HepG2 (cell line): ENCODE measurements around the gene METTL16. TPM values are rescaled to one million over a fixed set of nuclear protein-coding genes. Genes with fewer than 3 reads are reported as not detected.

ENCODE experiments used
- ATAC-seq: fragments of 200-7000 bp; cut with Tn5 transposase; 3 replicates; pipeline ENCODE4 v1.9.1; 2020; ENCODE audit warnings: mild to moderate bottlenecking, moderate library complexity
- BruUV-seq: library from RNA; stranded (reverse); fragments of 400-500 nt; replicated peaks from 2 replicates; lab custom pipeline; 2021; lab: Mats Ljungman, UMichigan
- CTCF ChIA-PET: fragments of 300-600 bp; formaldehyde crosslinking; extraction: SDS; loops from one replicate; lab custom pipeline; 2021; ENCODE audit warnings: low total read pairs, inconsistent platforms, low intra/inter-chr PET ratio; lab: Yijun Ruan, JAX
- POLR2A ChIA-PET: fragments of 350-600 bp; sonication (Branson Sonifier 250); formaldehyde crosslinking; loops from one replicate; lab custom pipeline; 2020; ENCODE audit warnings: antibody characterized with exemption, inconsistent platforms; lab: Yijun Ruan, JAX
- DNase-seq: peaks from one replicate; pipeline ENCODE4 v3.0.0-alpha.2; 2015; ENCODE audit warnings: low spot score
- FAIRE-seq: peaks from 3 replicates; lab custom pipeline; 2011; peaks lifted over from hg19 to GRCh38; lab: Jason Lieb, UNC
- H2AFZ ChIP-seq: one replicate; pipeline ENCODE4 v1.6.1; 2011; ENCODE audit warnings: low read length, inconsistent platforms
- H3K27ac ChIP-seq: fragments of 300-600 bp; 3 replicates; pipeline ENCODE4 v1.8.0; 2011; ENCODE audit warnings: mixed run types, mild to moderate bottlenecking, mixed read lengths, low read length, inconsistent platforms; ENCODE audit not compliant: insufficient read depth; ENCODE audit errors: extremely low read length
- H3K27me3 ChIP-seq, 2 experiments: fragments of 200-600 bp in 1 of 2; 2 replicates in 1 of 2; 3 replicates in 1 of 2; pipeline versions ENCODE4 v1.6.0 to v1.8.0; 2011; ENCODE audit warnings: low read length in 2 of 2, mild to moderate bottlenecking in 2 of 2, moderate library complexity in 2 of 2, inconsistent platforms in 1 of 2; ENCODE audit not compliant: insufficient read depth in 2 of 2, control insufficient read depth in 1 of 2
- H3K36me3 ChIP-seq, 2 experiments: fragments of 200-600 bp in 1 of 2; replicated peaks in 1 of 2; 2 replicates in 1 of 2; 3 replicates in 1 of 2; pipeline versions ENCODE4 v1.5.1 to v1.8.0; 2011; ENCODE audit warnings: low read length in 2 of 2, inconsistent platforms in 1 of 2; ENCODE audit not compliant: insufficient read depth in 2 of 2, control insufficient read depth in 1 of 2
- H3K4me1 ChIP-seq: 2 replicates; pipeline ENCODE4 v1.5.1; 2012; ENCODE audit warnings: low read length, inconsistent platforms; ENCODE audit not compliant: insufficient read depth
- H3K4me2 ChIP-seq: 2 replicates; pipeline ENCODE4 v1.6.0; 2011; ENCODE audit warnings: low read depth, low read length, inconsistent platforms
- H3K4me3 ChIP-seq, 3 experiments: fragments of 200-600 bp in 1 of 3; sonication (generic), shearing (Covaris generic) in 1 of 3; replicated peaks in 1 of 3; 2 replicates each; pipeline ENCODE4 v1.5.1; 2011 to 2016; ENCODE audit warnings: low read length in 3 of 3, inconsistent platforms in 2 of 3, low read depth in 2 of 3, mild to moderate bottlenecking in 2 of 3, control low read depth in 1 of 3, mixed read lengths in 1 of 3; ENCODE audit not compliant: insufficient read depth in 1 of 3
- H3K79me2 ChIP-seq: one replicate; pipeline ENCODE4 v1.6.1; 2011; ENCODE audit warnings: low read length, inconsistent platforms; ENCODE audit not compliant: insufficient read depth
- H3K9ac ChIP-seq: 2 replicates; pipeline ENCODE4 v1.6.0; 2011; ENCODE audit warnings: mild to moderate bottlenecking, low read depth, low read length, inconsistent platforms; ENCODE audit not compliant: insufficient read depth
- H3K9me3 ChIP-seq: 2 replicates; pipeline ENCODE4 v1.5.1; 2012; ENCODE audit warnings: mild to moderate bottlenecking, low read length
- H4K20me1 ChIP-seq: 2 replicates; pipeline ENCODE4 v1.6.0; 2011; ENCODE audit warnings: inconsistent platforms, mild to moderate bottlenecking, low read length, moderate library complexity; ENCODE audit not compliant: insufficient read depth
- GLMP ChIP-seq: sonication (generic); formaldehyde crosslinking; IDR thresholded peaks from 2 replicates; pipeline ENCODE4 v1.9.0; 2021; ENCODE audit warnings: missing genetic modification reagents, mild to moderate bottlenecking, borderline replicate concordance
- GTF2F1 ChIP-seq: fragments of 150-350 bp; IDR thresholded peaks from 2 replicates; pipeline ENCODE4 v1.6.1; 2014; ENCODE audit warnings: low read length
- PHF21A ChIP-seq: sonication (generic); formaldehyde crosslinking; IDR thresholded peaks from 2 replicates; pipeline ENCODE4 v1.5.0; 2020; ENCODE audit warnings: mild to moderate bottlenecking, missing genetic modification reagents
- RARG ChIP-seq: sonication (generic); formaldehyde crosslinking; IDR thresholded peaks from 2 replicates; pipeline ENCODE4 v1.4.0; 2020; ENCODE audit warnings: low read depth, mild to moderate bottlenecking, missing genetic modification reagents
- ZBTB42 ChIP-seq: sonication (generic); formaldehyde crosslinking; IDR thresholded peaks from 2 replicates; pipeline ENCODE4 v1.5.0; 2020; ENCODE audit warnings: mild to moderate bottlenecking, missing genetic modification reagents
- ZNF562 ChIP-seq: sonication (generic); formaldehyde crosslinking; IDR thresholded peaks from 2 replicates; pipeline ENCODE4 v1.8.0; 2022; ENCODE audit warnings: missing genetic modification reagents, borderline replicate concordance
- ZNF598 ChIP-seq: sonication (generic); formaldehyde crosslinking; IDR thresholded peaks from 2 replicates; pipeline ENCODE4 v1.5.1; 2020; ENCODE audit warnings: mild to moderate bottlenecking, missing genetic modification reagents, borderline replicate concordance
- ZNF678 ChIP-seq: sonication (generic); formaldehyde crosslinking; IDR thresholded peaks from 2 replicates; pipeline ENCODE4 v1.4.0; 2020; ENCODE audit warnings: mild to moderate bottlenecking, missing genetic modification reagents
- WGBS: methylation state at CpG from one replicate; pipeline ENCODE4 v1.1.6; 2017; ENCODE audit warnings: low lambda C conversion rate; 5-methylcytosine and 5-hydroxymethylcytosine counted together
- in situ Hi-C: cut with HindIII; loops from 2 replicates; pipeline ENCODE4 v1.10.0; 2017; ENCODE audit warnings: low pct_unique_long_range_greater_than_20kb; ENCODE audit not compliant: extremely low pct_ligation_motif_present
- intact Hi-C: fragments of 100-400 bp; cut with micrococcal nuclease; formaldehyde crosslinking; loops from one replicate; pipeline ENCODE4 v1.10.0; 2022; ENCODE audit not compliant: unreplicated experiment
- polyA plus RNA-seq, 8 experiments: library from polyadenylated mRNA; depleted of rRNA in 3 of 8; stranded (reverse) in 7 of 8; unstranded in 1 of 8; fragments of >200 nt; fragmentation: Illumina TruSeq in 4 of 8; extraction: Trizol in 4 of 8; gene quantifications; 2 replicates each; pipeline versions ENCODE4 v1.2.1 to v1.2.3, GENCODE V29; 2011 to 2016; ENCODE audit warnings: low read depth in 4 of 8, missing spikeins in 1 of 8, mixed read lengths in 1 of 8; ENCODE audit not compliant: insufficient read depth in 1 of 8
- total RNA-seq, 5 experiments: library from RNA; depleted of rRNA; stranded (reverse); fragments of >200 nt; fragmentation: Illumina TruSeq; extraction: Trizol; gene quantifications; 2 replicates each; pipeline ENCODE4 v1.2.3, GENCODE V29; 2016; ENCODE audit warnings: low read depth in 1 of 5
- TF ChIP-seq, protein P1 (sequence below): sonication (generic); formaldehyde crosslinking; IDR thresholded peaks from 2 replicates; pipeline ENCODE4 v1.4.0; 2020; ENCODE audit warnings: mild to moderate bottlenecking, missing genetic modification reagents

METTL16 gene
- total and polyA plus RNA-seq, 2 of the 13 experiments (the other 11 are each of a cell fraction or from before 2014, with no cell fraction given) = 11.6 to 18.5 TPM

GRCh38 chr17:2378905-2379304 lies 132.8 kb downstream of the METTL16 start:
- FAIRE-seq (no peak), DNase-seq (no peak), ATAC-seq (no peak)
- in situ Hi-C loops (loop anchor here (5.0 kb wide), 1 partner anchor 33 kb away; no protein-coding TSS in a partner anchor), intact Hi-C loops (no loop called here)
- H3K4me2 ChIP-seq = no peak overlapping the region
- peaks cover 5 to 8% of the 10 kb centered on the region in 2 experiments; a peak in 3 of 5 replicates for H3K36me3 ChIP-seq
- 92% methylated on average over 10 of the region's 11 CpGs for WGBS
- H3K4me3 ChIP-seq = no peak overlapping the region
- no peak overlapping the region for H3K27ac ChIP-seq
- CTCF ChIA-PET = no interaction called here
- no peaks in the 10 kb centered on the region for H3K79me2 ChIP-seq
- no peak overlapping the region for H3K9ac ChIP-seq
- H3K9me3 ChIP-seq = no peaks in the 10 kb centered on the region
- POLR2A ChIA-PET = no interaction called here
- peaks cover 13% of the 10 kb centered on the region for H3K4me1 ChIP-seq
- BruUV-seq = no TSS peak
- TF ChIP-seq GTF2F1 (no peak), ZNF562 (no peak), GLMP (CRISPR knock-in tag) (no peak), RARG (CRISPR knock-in tag) (no peak), ZNF598 (CRISPR knock-in tag) (no peak), ZBTB42 (CRISPR knock-in tag) (no peak), PHF21A (CRISPR knock-in tag) (no peak), ZNF678 (CRISPR knock-in tag) (no peak)
- TF ChIP-seq, protein P1, sequence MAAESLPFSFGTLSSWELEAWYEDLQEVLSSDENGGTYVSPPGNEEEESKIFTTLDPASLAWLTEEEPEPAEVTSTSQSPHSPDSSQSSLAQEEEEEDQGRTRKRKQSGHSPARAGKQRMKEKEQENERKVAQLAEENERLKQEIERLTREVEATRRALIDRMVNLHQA = no peak
- TF ChIP-seq, all 625 proteins: peak for 0
- Histone ChIP-seq H2AFZ (no peak overlapping the region), H3K27me3 (no peaks in the 10 kb centered on the region), H4K20me1 (0 out of 2 replicates have a peak, but pooled peaks cover 3% of the 10 kb centered on the region)
